ENCODE results near the gene PHAX.

PHAX gene

GRCh38 chr5:126562823-126563222 lies 37.9 kb upstream of the PHAX start:
- TF ChIP-seq ESRRG (CRISPR knock-in tag; IDR thresholded peaks at IDR 0.05) (no peak), SNAI2 (CRISPR knock-in tag; IDR thresholded peaks at IDR 0.05) (no peak), TOX (CRISPR knock-in tag; IDR thresholded peaks at IDR 0.05; ENCODE audit: borderline replicate concordance) (no peak), CREB5 (CRISPR knock-in tag; IDR thresholded peaks at IDR 0.05; ENCODE audit: low read depth) (no peak), ZC3H10 (CRISPR knock-in tag; IDR thresholded peaks at IDR 0.05) (no peak), ZNF565 (CRISPR knock-in tag; conservative IDR thresholded peaks at IDR 0.05; ENCODE audit: low read depth) (no peak), GLIS3 (CRISPR knock-in tag; IDR thresholded peaks at IDR 0.05) (no peak), RARB (CRISPR knock-in tag; IDR thresholded peaks at IDR 0.05) (no peak), PATZ1 (CRISPR knock-in tag; IDR thresholded peaks at IDR 0.05; ENCODE audit: borderline replicate concordance) (no peak), POU6F1 (CRISPR knock-in tag; IDR thresholded peaks at IDR 0.05; ENCODE audit: borderline replicate concordance, low read depth) (no peak), CSRNP3 (CRISPR knock-in tag; IDR thresholded peaks at IDR 0.05) (no peak), TSHZ2 (CRISPR knock-in tag; IDR thresholded peaks at IDR 0.05) (no peak), TCF4 (CRISPR knock-in tag; IDR thresholded peaks at IDR 0.05; ENCODE audit: borderline replicate concordance) (no peak), BACH2 (CRISPR knock-in tag; IDR thresholded peaks at IDR 0.05; ENCODE audit: borderline replicate concordance) (no peak), ZFP30 (CRISPR knock-in tag; IDR thresholded peaks at IDR 0.05) (no peak), ZNF8 (CRISPR knock-in tag; IDR thresholded peaks at IDR 0.05) (no peak), ISL1 (CRISPR knock-in tag; IDR thresholded peaks at IDR 0.05) (no peak), ZFP3 (CRISPR knock-in tag; IDR thresholded peaks at IDR 0.05) (no peak), PPARA (CRISPR knock-in tag; IDR thresholded peaks at IDR 0.05; ENCODE audit: borderline replicate concordance) (no peak)
- no peak for ATAC-seq

- no peak for ATAC-seq
- TF ChIP-seq BACH2 (CRISPR knock-in tag; IDR thresholded peaks at IDR 0.05; ENCODE audit: borderline replicate concordance) (no peak), ZFP30 (CRISPR knock-in tag; IDR thresholded peaks at IDR 0.05) (no peak), CREB5 (CRISPR knock-in tag; IDR thresholded peaks at IDR 0.05; ENCODE audit: low read depth) (no peak), ZFP3 (CRISPR knock-in tag; IDR thresholded peaks at IDR 0.05) (no peak), CSDC2 (CRISPR knock-in tag; IDR thresholded peaks at IDR 0.05) (no peak), POU6F1 (CRISPR knock-in tag; IDR thresholded peaks at IDR 0.05; ENCODE audit: borderline replicate concordance, low read depth) (no peak), ZNF70 (CRISPR knock-in tag; IDR thresholded peaks at IDR 0.05) (no peak), CSRNP3 (CRISPR knock-in tag; IDR thresholded peaks at IDR 0.05) (no peak), PPARA (CRISPR knock-in tag; IDR thresholded peaks at IDR 0.05; ENCODE audit: borderline replicate concordance) (no peak), TSHZ2 (CRISPR knock-in tag; IDR thresholded peaks at IDR 0.05) (no peak), ZNF565 (CRISPR knock-in tag; conservative IDR thresholded peaks at IDR 0.05; ENCODE audit: low read depth) (no peak), ISL1 (CRISPR knock-in tag; IDR thresholded peaks at IDR 0.05) (no peak), ESRRG (CRISPR knock-in tag; IDR thresholded peaks at IDR 0.05) (no peak), TOX (CRISPR knock-in tag; IDR thresholded peaks at IDR 0.05; ENCODE audit: borderline replicate concordance) (no peak), SNAI2 (CRISPR knock-in tag; IDR thresholded peaks at IDR 0.05) (no peak), GLIS3 (CRISPR knock-in tag; IDR thresholded peaks at IDR 0.05) (no peak)
Observed at GRCh38 chr5:126568206-126568755, 32.5 kb upstream of the PHAX start.
